HUES48 (cell line): ENCODE results near the gene OSBPL7.
A peak's percentile ranks its signal among the peaks of the same experiment; 100 is the strongest.

ENCODE experiments used
- H3K27ac ChIP-seq: one replicate; pipeline ENCODE4 v1.7.0; 2013; ENCODE audit warnings: low read depth, low read length, inconsistent platforms
- H3K27me3 ChIP-seq: 2 replicates; pipeline ENCODE4 v1.6.1; 2013; ENCODE audit warnings: mild to moderate bottlenecking, low read length; ENCODE audit not compliant: control insufficient read depth, insufficient read depth
- H3K36me3 ChIP-seq: 2 replicates; pipeline ENCODE4 v1.6.1; 2013; ENCODE audit warnings: low read length; ENCODE audit not compliant: control insufficient read depth, insufficient read depth
- H3K4me1 ChIP-seq: 2 replicates; pipeline ENCODE4 v1.6.1; 2013; ENCODE audit warnings: mild to moderate bottlenecking, low read length; ENCODE audit not compliant: control insufficient read depth, insufficient read depth
- H3K4me3 ChIP-seq: 2 replicates; pipeline ENCODE4 v1.5.1; 2013; ENCODE audit warnings: mild to moderate bottlenecking, low read depth, low read length
- H3K9ac ChIP-seq: 2 replicates; pipeline ENCODE4 v1.6.1; 2013; ENCODE audit warnings: mild to moderate bottlenecking, low read depth, low read length, moderate library complexity
- H3K9me3 ChIP-seq: 2 replicates; pipeline ENCODE4 v1.6.1; 2013; ENCODE audit warnings: low read length; ENCODE audit not compliant: control insufficient read depth, insufficient read depth

The OSBPL7 gene

DNA sequence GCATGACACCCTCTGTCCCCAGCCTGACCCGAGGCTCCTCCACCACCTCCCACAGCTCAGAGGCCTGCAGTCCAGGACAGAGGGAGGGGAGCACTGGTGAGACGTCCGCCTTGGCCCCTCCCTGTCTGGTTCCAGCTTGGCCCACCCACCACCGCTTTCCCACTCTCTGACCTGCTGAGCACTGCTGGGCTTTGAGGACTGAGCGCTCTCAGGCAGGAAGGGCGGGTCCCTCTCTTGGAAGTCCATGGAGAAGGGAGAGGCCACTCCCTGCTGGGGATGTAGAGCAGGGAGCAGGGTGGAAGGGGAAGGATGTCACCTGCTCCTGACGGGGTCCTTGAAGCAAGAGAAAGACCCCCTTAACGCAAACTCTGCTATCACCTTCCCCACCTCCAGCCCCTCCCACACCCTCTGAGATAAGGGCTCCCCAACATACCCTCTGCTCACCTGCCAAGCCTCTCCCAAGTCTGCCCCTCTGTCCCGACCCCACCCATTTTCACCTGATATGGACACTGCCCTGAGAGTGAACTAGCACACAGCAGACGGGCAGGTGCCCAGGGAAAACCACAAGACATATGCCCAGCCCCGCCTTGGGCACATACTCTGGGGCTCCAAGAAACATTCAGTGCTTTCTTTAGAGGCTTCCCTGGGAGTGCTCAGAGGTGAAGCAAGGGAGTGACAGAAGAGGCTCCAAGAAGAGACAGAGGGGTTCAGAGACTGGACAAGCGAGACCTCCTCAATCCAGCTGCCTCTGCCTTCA lies 1.4 kb downstream of the OSBPL7 start:
- Histone ChIP-seq H3K27me3 (no peaks in the 10 kb centered on the region), H3K36me3 (peaks cover 18% of the 10 kb centered on the region), H3K27ac (no peak overlapping the region), H3K4me3 (0 out of 2 replicates have a peak overlapping the region, but pooled peaks have one; percentile 93), H3K9me3 (no peaks in the 10 kb centered on the region), H3K4me1 (peaks cover 7% of the 10 kb centered on the region), H3K9ac (no peak overlapping the region)

DNA sequence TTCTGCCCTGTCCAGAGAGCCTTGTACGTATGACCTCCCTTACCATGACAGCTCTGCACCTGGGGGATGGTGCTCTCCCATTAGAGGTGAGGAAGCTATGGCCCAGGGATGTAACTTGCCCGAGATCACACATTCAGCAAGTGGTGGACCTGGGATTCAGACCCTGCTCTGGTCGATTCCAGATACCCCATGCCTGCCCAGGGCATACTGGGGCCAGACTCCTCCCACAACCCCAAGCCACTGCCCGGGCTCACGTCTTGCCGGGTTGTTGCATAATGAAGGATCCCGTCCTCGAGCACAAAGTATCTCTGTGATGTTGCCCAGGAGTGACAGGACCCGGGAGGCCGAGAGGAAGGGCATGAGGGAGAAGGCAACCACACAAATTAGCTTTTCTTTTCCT lies 2.1 kb downstream of the OSBPL7 start:
- H3K36me3 ChIP-seq: peaks cover 15% of the 10 kb centered on the region
- no peak overlapping the region for H3K9ac ChIP-seq
- H3K4me1 ChIP-seq: peaks cover 7% of the 10 kb centered on the region
- H3K27me3 ChIP-seq: no peaks in the 10 kb centered on the region
- H3K4me3 ChIP-seq: no peak overlapping the region
- no peaks in the 10 kb centered on the region for H3K9me3 ChIP-seq
- no peak overlapping the region for H3K27ac ChIP-seq

DNA sequence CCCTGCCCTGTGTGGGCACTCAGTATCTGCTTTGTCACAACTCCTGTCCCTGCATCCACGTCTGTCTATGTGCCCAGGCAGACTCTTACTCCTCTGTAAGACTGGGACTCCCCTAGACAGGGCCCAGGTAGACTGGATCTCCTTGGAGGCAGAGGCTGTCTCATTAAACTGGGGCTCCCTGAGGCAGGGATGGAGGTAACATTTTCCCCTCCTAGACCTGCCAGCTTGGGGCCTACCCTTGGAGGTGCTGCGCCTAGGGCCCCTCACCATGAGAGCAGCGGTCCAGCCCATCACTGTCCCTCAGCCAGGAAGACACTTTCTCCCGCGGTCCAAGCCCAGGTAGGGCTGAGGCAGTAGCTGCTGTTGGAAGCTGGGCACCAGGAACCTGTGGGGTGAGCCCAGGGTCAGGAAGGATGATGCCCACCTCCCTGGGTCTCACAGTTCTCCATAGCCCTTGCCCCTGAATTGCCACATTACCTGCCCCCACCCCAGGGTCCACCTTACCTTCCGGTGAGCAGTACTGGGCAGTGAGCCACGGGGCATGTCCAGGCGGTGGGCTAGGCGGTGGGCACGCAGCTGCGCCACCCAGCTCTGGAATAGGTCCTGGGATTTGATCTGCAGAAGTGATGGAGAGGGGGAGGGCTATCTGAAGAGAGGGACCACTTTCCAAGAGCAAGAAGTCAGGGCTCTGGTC lies 3.4 kb downstream of the OSBPL7 start:
- Histone ChIP-seq H3K4me3 (no peak overlapping the region), H3K4me1 (peaks cover 7% of the 10 kb centered on the region), H3K9ac (no peak overlapping the region), H3K36me3 (peaks cover 5% of the 10 kb centered on the region; the same call in 1 of the 2 replicates), H3K9me3 (no peaks in the 10 kb centered on the region), H3K27me3 (no peaks in the 10 kb centered on the region), H3K27ac (no peak overlapping the region)

DNA sequence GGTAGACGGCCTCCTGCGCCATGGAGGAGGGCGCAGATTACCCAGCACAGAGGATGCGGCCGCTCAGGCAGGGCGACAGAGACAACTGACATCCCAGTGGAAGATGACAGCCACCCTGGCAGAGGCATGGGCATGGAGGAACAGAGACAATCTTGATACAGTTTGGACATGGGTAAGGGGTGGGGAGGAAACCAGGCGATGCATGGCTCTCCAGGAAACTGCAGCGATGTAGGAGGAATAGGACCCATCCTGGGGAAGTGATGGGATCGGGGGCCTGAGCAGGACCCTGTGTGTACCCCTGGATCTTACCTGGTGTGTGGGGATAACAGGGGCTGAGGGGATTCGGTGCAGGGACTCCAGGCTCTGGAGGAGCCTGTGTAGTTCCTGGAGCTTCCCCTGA lies 4.6 kb downstream of the OSBPL7 start:
- H3K9me3 ChIP-seq: no peaks in the 10 kb centered on the region
- H3K4me3 ChIP-seq: no peak overlapping the region
- H3K9ac ChIP-seq: no peak overlapping the region
- no peak overlapping the region for H3K27ac ChIP-seq
- peaks cover 5% of the 10 kb centered on the region; the same call in 1 of the 2 replicates for H3K36me3 ChIP-seq
- no peaks in the 10 kb centered on the region for H3K27me3 ChIP-seq
- H3K4me1 ChIP-seq: peaks cover 2% of the 10 kb centered on the region

DNA sequence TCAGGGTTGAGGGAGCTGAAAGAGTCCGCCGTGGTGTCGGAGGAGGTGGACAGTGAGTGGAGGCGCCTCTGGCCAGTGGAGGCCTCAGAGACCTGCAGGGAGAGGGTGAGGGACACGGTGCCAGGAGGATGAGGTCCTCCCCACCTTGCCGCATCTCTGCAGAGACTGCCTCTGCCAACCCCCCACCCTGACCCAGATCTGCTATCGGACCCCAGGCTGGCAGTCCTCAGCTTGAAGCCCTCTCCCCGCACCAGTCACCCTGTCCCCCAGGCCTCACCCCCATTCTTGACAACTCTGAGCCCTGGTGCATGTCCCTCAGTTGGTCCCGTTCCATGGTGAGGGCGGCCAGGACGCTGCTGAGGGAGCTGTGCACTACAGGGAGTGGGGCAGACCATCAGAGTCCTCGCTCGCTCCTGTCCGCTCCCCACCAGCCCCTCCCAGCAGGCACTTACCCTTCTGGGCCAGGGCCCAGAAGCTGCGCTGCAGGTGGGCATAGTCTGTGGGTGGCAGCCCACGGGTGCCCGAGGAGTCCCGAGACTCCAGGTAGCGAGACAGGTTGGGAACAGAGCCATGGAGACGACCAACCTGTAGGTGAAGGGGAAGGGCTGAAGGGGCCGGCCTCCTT lies 5.4 kb downstream of the OSBPL7 start:
- peaks cover 5% of the 10 kb centered on the region; the same call in 1 of the 2 replicates for H3K36me3 ChIP-seq
- H3K27ac ChIP-seq: no peak overlapping the region
- no peaks in the 10 kb centered on the region for H3K4me1 ChIP-seq
- no peaks in the 10 kb centered on the region for H3K27me3 ChIP-seq
- no peak overlapping the region for H3K4me3 ChIP-seq
- H3K9me3 ChIP-seq: no peaks in the 10 kb centered on the region
- H3K9ac ChIP-seq: no peak overlapping the region

DNA sequence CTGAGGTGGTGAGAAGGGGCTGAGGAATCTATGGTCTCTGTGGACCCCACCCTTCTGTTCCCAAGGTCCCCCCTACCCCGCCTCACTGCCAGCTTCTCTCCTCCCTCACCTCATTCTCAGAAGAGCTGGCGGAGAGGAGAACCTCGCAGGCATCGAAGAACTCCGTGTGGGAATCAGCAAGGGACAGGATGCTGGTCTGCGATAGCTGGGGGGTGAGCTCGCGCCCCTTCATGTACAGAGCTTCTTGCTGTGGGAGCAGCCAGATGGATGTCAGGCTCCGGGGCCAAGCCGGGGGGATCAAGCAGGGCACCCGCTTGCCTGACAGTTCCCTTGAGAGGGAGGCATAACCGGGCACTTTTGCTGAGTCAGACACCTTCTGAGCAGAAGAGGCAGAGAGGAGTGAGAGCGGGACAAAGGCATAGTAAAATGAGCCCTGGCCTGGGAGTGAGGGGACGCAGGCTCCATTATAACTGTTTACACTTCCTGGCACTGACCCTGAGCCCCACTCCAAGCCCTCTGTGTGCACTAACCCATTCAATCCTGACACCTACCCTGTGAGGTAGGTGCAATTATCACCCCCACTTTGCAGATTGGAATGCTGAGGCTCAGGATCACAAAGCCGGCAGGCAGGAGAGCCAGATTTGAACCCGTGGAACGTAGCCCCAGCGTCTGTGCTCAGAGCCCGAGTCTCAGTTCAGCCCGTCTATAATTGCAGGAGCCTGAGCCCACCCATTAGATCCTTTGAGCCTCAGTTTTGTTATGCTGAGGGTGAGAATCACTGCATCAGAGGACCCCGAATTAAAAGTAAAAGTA lies 6.3 kb downstream of the OSBPL7 start:
- Histone ChIP-seq H3K27me3 (no peaks in the 10 kb centered on the region), H3K36me3 (peaks cover 5% of the 10 kb centered on the region; the same call in 1 of the 2 replicates), H3K4me1 (no peaks in the 10 kb centered on the region), H3K9ac (no peak overlapping the region), H3K4me3 (no peak overlapping the region), H3K27ac (no peak overlapping the region), H3K9me3 (no peaks in the 10 kb centered on the region)

DNA sequence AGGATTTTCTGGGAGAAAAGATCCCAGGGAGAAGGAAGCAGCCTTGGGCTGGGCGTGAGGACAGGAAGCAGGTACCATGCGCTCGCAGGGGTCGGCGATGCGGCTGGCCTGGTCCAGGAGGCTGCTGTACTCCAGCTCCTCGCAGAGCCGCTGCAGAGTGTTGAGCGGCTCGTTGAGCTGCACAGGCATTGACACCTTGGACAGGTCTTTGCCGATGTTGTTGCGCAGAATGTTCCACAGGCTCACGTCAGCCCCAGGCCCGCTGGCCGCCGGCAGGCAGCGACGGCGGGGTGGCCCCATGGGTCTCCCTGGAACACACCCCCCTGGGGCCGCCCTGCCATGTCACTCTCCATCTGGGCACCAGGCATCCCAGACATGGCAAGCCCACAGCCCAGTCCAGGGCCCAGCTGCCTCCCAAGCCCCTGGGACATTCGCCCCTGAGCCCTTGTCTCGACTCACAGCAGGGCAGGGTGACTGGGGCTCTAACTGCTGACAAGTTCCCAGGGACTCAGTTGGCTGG lies 8.0 kb downstream of the OSBPL7 start:
- H3K9ac ChIP-seq: no peak overlapping the region
- peaks cover 8% of the 10 kb centered on the region; the same call in 1 of the 2 replicates for H3K36me3 ChIP-seq
- no peaks in the 10 kb centered on the region for H3K4me1 ChIP-seq

DNA sequence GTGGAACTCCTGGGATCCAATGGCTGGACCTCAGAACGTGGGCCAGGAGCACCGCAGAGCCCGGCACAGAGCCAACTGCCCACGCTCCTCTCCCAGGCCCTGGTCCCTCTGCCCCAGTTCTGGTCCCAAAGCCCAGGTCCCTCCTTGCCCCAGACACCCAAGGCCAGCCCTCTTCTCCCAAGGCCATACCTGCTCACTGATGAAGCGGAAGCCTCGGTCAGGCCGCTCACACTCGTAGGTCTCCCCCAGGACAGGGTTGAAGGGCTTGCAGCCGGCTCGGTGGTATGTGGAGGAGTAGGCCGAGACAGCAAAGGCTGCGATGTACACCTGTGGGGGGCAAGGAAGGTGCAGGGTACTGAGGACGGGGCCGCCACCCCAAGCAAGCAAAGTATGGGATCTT lies 8.5 kb downstream of the OSBPL7 start:
- Histone ChIP-seq H3K27me3 (no peaks in the 10 kb centered on the region), H3K27ac (no peak overlapping the region), H3K4me3 (no peak overlapping the region), H3K4me1 (no peaks in the 10 kb centered on the region), H3K9ac (no peak overlapping the region), H3K36me3 (peaks cover 8% of the 10 kb centered on the region; the same call in 1 of the 2 replicates), H3K9me3 (no peaks in the 10 kb centered on the region)

More for the DNA sequence above, 8.0 kb downstream of the OSBPL7 start:
- Histone ChIP-seq H3K27me3 (no peaks in the 10 kb centered on the region), H3K4me3 (no peak overlapping the region), H3K27ac (no peak overlapping the region), H3K9me3 (no peaks in the 10 kb centered on the region)

DNA sequence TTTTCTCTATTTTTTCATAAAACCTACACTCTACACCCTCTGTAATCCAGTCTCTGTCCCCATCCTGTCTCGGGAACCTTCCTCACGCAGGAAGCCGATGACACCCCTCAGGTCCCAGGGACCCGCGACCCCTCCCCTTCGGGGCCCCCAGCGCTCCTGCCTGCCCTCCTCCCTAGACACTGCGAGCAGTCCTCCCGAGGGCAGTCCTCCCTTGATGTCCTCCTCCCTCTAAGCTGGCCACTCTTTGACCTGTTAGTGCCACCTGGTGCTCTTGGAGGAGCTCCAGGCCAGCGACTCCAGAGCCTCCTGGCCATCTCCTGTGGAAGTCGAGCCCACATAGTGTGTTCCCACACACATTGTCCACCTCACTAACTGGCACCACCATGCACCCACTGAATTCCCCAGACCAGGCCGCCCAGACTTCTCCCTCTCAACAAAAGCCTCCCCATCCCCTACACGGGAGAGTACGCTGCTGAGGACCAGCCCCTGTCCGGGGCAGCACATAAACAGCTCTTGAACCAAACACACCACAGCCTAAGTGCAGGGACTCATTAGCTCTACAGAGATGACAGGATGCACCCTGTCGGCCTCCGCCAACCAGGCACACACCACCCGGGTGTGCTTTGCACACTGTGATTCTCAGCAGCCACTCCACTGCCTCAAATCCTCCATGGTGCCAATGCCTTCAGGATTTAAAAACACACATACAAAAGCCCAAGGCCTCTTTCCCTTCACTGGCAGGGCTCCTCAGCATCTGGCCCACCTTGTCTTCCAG lies 9.3 kb downstream of the OSBPL7 start:
- H3K27me3 ChIP-seq: no peaks in the 10 kb centered on the region
- H3K9ac ChIP-seq: no peak overlapping the region
- no peaks in the 10 kb centered on the region for H3K4me1 ChIP-seq
- no peak overlapping the region for H3K4me3 ChIP-seq
- H3K27ac ChIP-seq: no peak overlapping the region
- H3K9me3 ChIP-seq: no peaks in the 10 kb centered on the region
- peaks cover 8% of the 10 kb centered on the region; the same call in 1 of the 2 replicates for H3K36me3 ChIP-seq

DNA sequence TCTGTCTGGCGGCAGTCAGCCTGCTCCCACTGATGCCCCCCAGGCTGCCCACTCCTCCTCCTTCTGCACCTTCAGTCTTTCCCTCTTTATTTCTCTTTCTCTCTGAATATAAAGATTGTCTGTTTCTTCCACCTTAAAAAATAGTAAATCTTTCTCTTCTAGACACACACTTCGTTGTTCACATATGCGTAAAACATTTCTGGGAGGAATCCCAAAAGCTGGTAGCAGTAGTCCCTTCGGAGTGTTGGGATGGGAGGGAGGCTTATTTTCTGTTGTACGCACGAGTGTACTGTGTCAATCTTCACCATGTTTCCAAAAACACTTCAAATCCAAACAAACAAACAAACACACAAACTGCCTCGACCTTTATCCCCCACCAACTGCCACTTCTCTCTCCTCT lies 9.9 kb downstream of the OSBPL7 start:
- Histone ChIP-seq H3K36me3 (peaks cover 7% of the 10 kb centered on the region; the same call in 1 of the 2 replicates), H3K27ac (no peak overlapping the region), H3K9ac (no peak overlapping the region), H3K27me3 (no peaks in the 10 kb centered on the region), H3K4me1 (no peaks in the 10 kb centered on the region), H3K9me3 (no peaks in the 10 kb centered on the region), H3K4me3 (no peak overlapping the region)
